Dermis microvascular lymphatic vessel endothelial cell (primary cell): ENCODE data around the gene ZFAND3. TPM values are rescaled to one million over a fixed set of nuclear protein-coding genes. Genes with fewer than 3 reads are reported as not detected.
"Not testable (repeated sequence)": the region's sequence is repeated elsewhere in the genome, so short reads cannot be mapped to it uniquely, and the experiment has no call there.

Experiments used
- DNase-seq, 2 donors: peaks; one replicate each; pipeline versions ENCODE4 v3.0.0 to v3.0.0-alpha.2; 2010; ENCODE audit warnings: low read depth in 2 of 2
- total RNA-seq: library from RNA; depleted of rRNA; stranded (reverse); fragments of >200 nt; gene quantifications from 2 replicates; pipeline ENCODE4 v1.2.1, GENCODE V29; 2014

Gene ZFAND3
- total RNA-seq, 1 donor from 2014 or later, result 11.7 TPM

- DNase-seq, result no peak
Measured at GRCh38 chr6:37865504-37865903, 46.0 kb downstream of the ZFAND3 start.

GRCh38 chr6:37866590-37867507 lies 47.3 kb downstream of the ZFAND3 start:
- no peak for DNase-seq

GRCh38 chr6:37867756-37868446 lies 48.4 kb downstream of the ZFAND3 start:
- no peak for DNase-seq

DNA sequence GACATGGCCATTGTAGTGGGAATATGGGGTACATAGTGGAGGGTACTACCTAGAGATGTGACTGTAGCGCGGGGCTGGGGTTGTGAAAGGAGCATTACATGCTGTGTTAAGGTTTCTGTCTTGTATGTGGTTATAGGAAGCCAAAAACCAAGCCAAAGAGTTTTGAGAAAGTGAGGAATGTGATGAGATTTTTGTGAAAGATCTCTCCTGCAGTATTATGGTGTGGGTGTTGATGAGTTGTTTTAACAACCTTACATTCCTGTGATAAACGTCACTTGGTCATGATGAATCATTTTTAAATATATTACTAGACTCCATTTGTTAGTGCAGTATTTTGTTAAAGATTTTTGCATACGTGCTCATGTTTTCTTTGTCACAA lies 48.9 kb downstream of the ZFAND3 start:
- DNase-seq, result peak; percentile 7 to 56

DNA sequence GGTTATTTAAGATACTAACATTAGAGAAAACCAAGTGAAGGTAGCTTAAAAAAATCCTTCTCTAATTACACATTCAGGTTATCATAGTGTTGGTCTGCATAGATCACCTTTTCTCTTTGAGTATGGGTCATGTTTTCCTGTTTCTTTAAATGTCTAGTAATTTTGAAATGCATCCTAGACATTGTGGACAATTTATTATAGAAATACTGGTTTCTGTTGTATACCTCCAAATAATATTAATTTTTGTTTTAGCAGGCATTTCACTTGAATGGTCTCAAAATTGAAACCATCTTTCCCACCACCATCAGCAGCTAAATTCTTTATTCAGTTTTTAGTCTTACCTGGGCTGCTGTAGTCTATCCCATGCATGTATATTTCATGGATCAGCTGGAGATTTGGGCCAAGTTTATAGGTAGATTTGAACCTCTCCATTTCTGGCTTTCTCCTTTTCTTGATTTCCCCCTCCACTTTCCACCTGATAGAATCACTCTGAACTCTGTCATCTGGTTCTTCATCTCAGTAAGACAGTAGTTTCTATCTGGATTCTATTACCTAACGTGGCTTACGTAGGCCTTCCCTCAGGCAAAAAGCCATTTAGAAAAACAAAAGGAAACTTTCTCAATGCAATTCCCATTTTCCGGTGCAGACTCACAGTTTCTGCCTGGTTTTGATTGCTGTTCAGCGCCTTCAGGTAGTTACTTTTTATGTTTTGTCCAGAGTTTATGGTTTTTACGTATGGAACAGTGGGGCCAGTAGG lies 52.3 kb downstream of the ZFAND3 start:
- no peak for DNase-seq

DNA sequence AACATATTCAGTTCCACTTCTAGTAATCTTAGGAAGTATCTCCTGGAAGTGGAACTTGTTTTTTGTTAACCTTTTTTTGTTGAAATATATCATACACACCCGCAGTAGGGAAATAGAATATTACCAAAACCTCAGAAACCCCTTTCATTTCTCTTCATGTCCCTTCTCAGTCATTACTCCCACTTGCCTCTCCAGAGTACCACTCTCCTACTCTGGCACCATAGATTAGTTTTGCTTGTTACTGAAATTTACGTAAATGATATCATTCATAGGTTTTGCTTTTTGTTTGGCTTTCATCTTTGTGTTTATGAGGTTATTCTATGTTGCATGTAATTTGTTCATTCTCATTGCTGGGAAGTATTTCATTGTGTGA lies 52.8 kb downstream of the ZFAND3 start:
- DNase-seq, result no peak

- DNase-seq, result no peak
Measured at GRCh38 chr6:37874726-37875125, 55.2 kb downstream of the ZFAND3 start.

- DNase-seq, result no peak
Measured at GRCh38 chr6:37875561-37876309, 56.2 kb downstream of the ZFAND3 start.

DNA sequence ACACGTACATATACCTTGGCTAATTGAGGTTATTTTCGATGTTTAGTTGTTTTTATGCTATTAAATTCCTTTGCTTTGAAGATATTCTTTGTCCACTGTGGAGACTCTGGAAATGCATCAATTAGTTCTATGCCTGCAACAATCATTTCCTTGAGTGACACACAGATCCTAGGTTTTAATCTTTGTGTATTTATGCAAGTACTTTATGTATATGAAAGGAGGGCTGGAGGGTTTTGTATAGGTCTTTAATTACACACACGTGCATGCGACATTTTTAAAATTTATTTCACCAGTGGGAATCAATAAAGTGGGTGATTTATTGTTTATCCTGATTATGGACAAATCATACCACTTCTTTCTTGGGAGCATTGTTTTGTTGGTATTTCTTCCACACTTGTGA lies 57.3 kb downstream of the ZFAND3 start:
- no peak for DNase-seq

DNA sequence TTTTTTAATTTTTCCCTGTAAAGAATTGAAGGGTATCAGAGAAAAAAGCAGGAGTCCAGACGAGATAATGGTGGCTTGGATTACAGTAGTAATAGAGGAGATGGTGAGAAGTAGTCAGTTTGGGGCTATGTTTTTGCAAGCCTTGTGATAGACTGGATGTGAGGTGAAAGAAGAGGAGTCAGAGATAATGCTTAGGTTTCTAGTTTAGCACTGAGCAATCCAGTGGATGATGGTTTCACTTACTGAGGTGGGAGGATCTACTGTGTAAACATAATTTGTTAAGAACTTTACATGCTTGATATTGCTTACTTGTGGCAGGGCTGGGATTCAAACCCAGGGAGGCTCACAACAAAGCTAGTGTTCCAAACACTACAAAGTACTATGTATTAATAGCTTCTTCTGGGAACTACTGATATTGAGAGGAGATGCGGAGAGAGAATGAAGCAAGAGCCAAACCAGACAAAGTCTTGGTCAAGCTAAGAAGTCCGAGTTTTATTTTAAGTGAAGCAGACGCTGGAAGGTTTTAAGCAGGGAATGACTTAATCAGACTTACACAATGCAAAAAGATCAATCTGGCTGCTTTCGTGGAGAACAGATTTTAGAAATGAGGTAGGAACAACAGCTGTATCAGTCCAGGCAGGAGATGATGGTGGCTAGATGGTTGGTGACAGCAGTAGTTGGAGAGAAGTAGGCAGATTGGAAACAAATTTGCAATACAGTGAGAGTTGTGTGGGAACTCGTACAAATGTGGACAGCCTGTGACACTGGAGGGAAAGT lies 58.0 kb downstream of the ZFAND3 start:
- no peak for DNase-seq

DNA sequence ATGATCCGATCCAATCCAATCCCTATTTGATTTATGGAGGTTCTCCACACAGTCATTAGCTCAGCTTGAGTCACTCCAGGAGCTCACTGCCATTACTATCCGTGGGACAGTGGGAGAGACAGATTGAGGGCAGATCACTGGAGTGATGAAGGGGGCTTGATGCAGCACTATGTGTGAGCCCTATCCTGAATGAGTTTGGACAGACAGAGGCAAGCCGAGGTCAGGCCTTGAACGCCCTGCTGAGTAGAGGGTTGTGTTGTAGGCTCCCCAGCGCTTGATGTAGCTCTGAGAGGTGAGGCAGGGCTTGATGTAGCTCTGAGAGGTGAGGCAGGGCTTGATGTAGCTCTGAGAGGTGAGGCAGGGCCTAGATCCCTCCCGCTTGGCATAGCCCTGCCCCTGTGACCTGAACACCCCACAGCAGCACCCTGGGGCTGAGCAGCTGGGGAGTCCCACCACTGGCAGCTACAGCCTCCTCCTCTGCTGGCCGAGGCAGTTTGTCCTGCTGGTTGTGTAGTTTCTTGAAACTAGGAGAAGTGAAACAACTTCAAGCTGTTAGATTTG lies 58.7 kb downstream of the ZFAND3 start:
- no peak for DNase-seq

- not testable (repeated sequence) for DNase-seq
Measured at GRCh38 chr6:37880602-37881001, 61.1 kb downstream of the ZFAND3 start.

GRCh38 chr6:37882292-37882691 lies 62.8 kb downstream of the ZFAND3 start:
- no peak for DNase-seq

DNA sequence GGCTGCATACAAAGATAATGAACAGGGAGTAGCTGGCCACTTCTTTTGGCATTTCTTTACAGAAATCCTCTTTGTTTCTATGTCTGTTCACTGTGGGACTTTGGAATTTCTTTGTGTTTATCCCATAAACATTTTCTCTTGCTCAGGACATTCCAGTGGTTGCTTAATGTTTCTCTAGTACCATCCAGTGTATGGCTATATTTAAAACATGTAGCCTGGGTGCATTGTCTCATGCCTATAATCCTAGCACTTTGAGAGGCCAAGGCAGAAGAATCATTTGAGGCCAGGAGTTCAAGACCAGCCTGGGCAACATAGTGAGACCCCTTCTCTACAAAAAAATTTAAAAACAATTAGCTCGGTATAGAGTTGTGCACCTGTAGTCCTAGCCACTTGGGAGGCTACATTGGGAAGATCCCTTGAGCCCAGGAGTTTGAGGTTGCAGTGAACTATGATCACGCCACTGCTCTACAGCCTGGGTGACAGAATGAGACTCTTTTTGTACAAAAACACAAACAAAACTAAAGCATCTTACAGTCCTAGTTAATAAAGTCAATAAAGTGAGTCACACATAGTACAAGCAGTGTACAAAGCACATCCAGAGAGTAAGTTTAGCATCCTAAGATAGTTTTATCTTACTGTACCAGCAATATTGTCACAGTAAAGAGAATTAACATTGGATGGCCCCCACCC lies 63.3 kb downstream of the ZFAND3 start:
- no peak for DNase-seq

DNA sequence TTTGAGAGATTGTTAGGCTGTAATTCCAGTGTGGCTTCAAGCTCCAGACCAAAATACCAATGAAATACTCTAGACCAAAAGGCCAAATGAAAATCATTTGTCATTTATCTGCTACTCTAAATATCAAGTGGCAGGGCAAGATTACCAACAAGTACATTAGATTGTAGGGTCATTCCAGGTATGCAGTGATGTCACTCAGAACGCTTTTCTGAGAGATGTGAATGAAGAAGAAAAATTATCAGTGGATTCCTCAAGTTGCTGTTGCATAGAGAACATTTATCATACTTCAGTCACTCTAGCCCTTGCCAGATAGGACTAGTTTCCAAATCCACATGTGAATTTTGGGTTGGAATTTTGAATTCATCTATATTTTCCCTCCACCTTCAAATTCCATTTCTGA lies 65.0 kb downstream of the ZFAND3 start:
- no peak for DNase-seq

DNA sequence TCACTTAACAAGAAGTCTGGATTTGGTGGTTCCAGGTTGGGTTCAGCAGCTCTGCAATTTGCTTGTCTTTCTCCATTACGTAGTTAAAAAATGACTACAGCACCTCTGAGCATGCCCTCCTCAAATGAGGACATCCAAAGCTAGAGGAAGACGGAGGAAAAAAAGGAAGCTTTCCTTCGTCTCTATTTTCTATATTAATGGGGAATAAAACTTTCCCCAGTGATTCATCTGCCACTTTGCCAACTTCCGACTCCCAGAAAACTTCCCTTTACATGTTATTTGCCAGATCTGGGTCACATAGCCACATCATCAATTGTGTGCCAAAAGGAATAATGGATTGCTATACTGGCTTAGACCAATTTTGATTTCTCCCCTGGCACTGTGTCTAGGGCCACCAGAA lies 69.5 kb downstream of the ZFAND3 start:
- DNase-seq, result peak in 1 of 2 donors; percentile 59

- DNase-seq, result peak in 1 of 2 donors; percentile 17
Measured at GRCh38 chr6:37889486-37889885, 70.0 kb downstream of the ZFAND3 start.

GRCh38 chr6:37891072-37891471 lies 71.5 kb downstream of the ZFAND3 start:
- DNase-seq, result no peak

DNA sequence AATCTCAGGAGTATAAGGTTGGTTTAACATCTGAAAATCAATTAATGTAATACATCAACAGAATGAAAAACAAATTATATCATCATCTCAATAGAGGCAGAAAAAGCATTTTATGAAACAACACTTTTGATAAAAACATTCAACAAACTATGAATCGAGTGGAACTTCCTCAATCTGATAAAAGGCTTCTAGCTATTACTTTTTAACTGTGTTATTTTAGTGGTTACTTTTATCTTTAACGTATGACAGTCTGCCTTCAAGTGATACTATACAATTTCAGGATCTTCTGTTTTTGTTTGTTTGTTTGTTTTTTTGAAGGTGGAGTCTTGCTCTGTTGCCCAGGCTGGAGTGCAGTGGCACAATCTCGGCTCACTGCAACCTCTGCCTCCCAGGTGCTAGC lies 73.7 kb downstream of the ZFAND3 start:
- no peak for DNase-seq

GRCh38 chr6:37893734-37894133 lies 74.2 kb downstream of the ZFAND3 start:
- not testable (repeated sequence) for DNase-seq
